Ascending aorta (tissue), 2 donors: ENCODE data around the gene COG5. TPM values are rescaled to one million over a fixed set of nuclear protein-coding genes. Genes with fewer than 3 reads are reported as not detected.
A peak's percentile ranks its signal among the peaks of the same experiment; 100 is the strongest.

Experiments used
- DNase-seq, 2 donors: peaks; one replicate each; pipeline ENCODE4 v3.0.0-alpha.2; 2019; ENCODE audit warnings: low spot score in 2 of 2
- H3K27ac ChIP-seq, 2 donors: fragments of 200-600 bp; sonication (generic); one replicate each; pipeline ENCODE4 v1.5.1; 2016 to 2017; ENCODE audit warnings: mild to moderate bottlenecking in 1 of 2
- H3K27me3 ChIP-seq: fragments of 200-600 bp; sonication (generic); one replicate; pipeline ENCODE4 v1.5.1; 2017
- H3K36me3 ChIP-seq, 2 donors: fragments of 200-600 bp; sonication (generic); one replicate each; pipeline ENCODE4 v1.5.1; 2016
- H3K4me1 ChIP-seq, 2 donors: fragments of 200-600 bp; sonication (generic); one replicate each; pipeline ENCODE4 v1.5.1; 2016 to 2017; ENCODE audit warnings: mild to moderate bottlenecking in 1 of 2
- H3K4me3 ChIP-seq, 2 donors: fragments of 200-600 bp; sonication (generic); one replicate each; pipeline ENCODE4 v1.5.1; 2016 to 2017; ENCODE audit warnings: mild to moderate bottlenecking in 1 of 2
- H3K9me3 ChIP-seq, 2 donors: fragments of 200-600 bp; sonication (generic); one replicate each; pipeline ENCODE4 v1.5.1; 2016
- CTCF ChIP-seq, 3 experiments: fragments of 200-600 bp in 2 of 3; fragments of 450-650 bp in 1 of 3; sonication (generic) in 2 of 3; IDR thresholded peaks; one replicate each; pipeline ENCODE4 v1.5.1; 2016 to 2019; ENCODE audit warnings: antibody characterized with exemption in 3 of 3, mild to moderate bottlenecking in 1 of 3, moderate library complexity in 1 of 3
- intact Hi-C: fragments of 100-400 bp; cut with DNase I; formaldehyde crosslinking; loops from one replicate; pipeline ENCODE4 v1.15.1; 2023
- total RNA-seq: library from RNA; depleted of rRNA; stranded (reverse); fragments of >200 nt; gene quantifications from one replicate; pipeline ENCODE4 v1.1.0, GENCODE V29; 2016

The COG5 gene
- total RNA-seq, 1 donor from 2014 or later, result 16.8 TPM

GRCh38 chr7:107208563-107208962 lies 355.2 kb downstream of the COG5 start:
- DNase-seq, result no peak
- H3K27me3 ChIP-seq, result no peaks in the 10 kb centered on the region
- no peaks in the 10 kb centered on the region for H3K9me3 ChIP-seq
- peaks cover 18 to 47% of the 10 kb centered on the region in 2 donors for H3K36me3 ChIP-seq
- no peak for TF ChIP-seq CTCF (IDR thresholded peaks at IDR 0.05)
- H3K4me3 ChIP-seq, result no peak overlapping the region
- H3K4me1 ChIP-seq, result peaks cover 4 to 13% of the 10 kb centered on the region in 2 donors
- peak overlapping the region; percentile 57 to 67 for H3K27ac ChIP-seq
- intact Hi-C loops, result loop anchor here (10.0 kb wide), 1 partner anchor 516 kb away; no protein-coding TSS in a partner anchor

DNA sequence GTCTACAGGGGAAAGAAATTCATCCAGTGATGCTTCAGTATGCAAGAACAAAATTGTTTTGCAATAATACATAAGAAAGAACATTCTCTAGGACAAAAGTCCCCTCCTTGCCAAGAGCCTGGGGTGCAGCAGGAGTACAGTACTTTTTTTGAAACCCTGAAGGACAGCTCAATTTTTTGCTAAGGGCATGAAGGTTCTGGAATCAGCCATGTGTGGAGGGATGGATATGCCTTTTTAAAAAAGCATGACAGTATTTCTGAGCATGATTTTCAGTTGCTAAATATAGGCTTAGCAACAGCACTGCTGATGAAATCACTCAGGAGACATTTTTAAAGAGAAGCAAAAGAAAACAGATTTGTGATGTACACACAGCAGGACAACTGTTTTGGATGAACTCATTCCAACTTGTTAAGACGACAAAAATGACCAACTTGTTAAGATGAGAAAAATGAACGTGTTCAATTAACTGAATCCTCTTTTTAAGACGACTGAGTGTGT lies 355.6 kb downstream of the COG5 start:
- DNase-seq, result no peak
- no peak for TF ChIP-seq CTCF (IDR thresholded peaks at IDR 0.05)
- no peaks in the 10 kb centered on the region for H3K9me3 ChIP-seq
- peak overlapping the region; percentile 57 to 67 for H3K27ac ChIP-seq
- intact Hi-C loops, result loop anchor here (10.0 kb wide), 1 partner anchor 517 kb away; no protein-coding TSS in a partner anchor
- peaks cover 4 to 13% of the 10 kb centered on the region in 2 donors for H3K4me1 ChIP-seq
- H3K27me3 ChIP-seq, result no peaks in the 10 kb centered on the region
- no peak overlapping the region for H3K4me3 ChIP-seq
- peaks cover 22 to 50% of the 10 kb centered on the region in 2 donors for H3K36me3 ChIP-seq

DNA sequence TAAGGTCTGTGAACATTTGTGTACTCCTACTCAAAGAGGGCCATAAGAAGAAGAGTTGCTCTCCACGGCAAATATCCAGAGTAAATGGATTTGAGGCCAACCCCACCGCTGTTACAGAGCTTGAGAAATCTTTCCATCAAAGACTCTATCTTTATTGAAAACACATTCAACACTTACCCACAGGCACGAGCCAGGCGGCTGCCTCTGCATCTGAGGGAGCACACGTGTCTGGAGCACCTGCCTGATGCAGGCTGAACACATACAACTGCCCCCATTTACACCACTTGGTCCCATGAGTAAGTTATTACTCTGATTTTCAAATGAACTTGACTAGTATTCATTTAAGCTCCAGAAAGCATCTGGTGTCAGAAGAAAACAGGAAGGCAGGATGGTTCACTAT lies 356.3 kb downstream of the COG5 start:
- no peak overlapping the region for H3K4me3 ChIP-seq
- intact Hi-C loops, result loop anchor here (10.0 kb wide), 1 partner anchor 517 kb away; no protein-coding TSS in a partner anchor
- no peak for TF ChIP-seq CTCF (IDR thresholded peaks at IDR 0.05)
- H3K27ac ChIP-seq, result peak overlapping the region; percentile 57 to 67
- H3K36me3 ChIP-seq, result peaks cover 28 to 56% of the 10 kb centered on the region in 2 donors
- no peaks in the 10 kb centered on the region for H3K9me3 ChIP-seq
- no peaks in the 10 kb centered on the region for H3K27me3 ChIP-seq
- no peak for DNase-seq
- H3K4me1 ChIP-seq, result peaks cover 4 to 13% of the 10 kb centered on the region in 2 donors

- no peak overlapping the region for H3K4me3 ChIP-seq
- no peaks in the 10 kb centered on the region for H3K9me3 ChIP-seq
- no peak for TF ChIP-seq CTCF (IDR thresholded peaks at IDR 0.05)
- no peak for DNase-seq
- peaks cover 4 to 13% of the 10 kb centered on the region in 2 donors for H3K4me1 ChIP-seq
- H3K36me3 ChIP-seq, result peaks cover 35 to 64% of the 10 kb centered on the region in 2 donors
- H3K27me3 ChIP-seq, result no peaks in the 10 kb centered on the region
- peak overlapping the region in 1 of 2 donors; percentile 57 for H3K27ac ChIP-seq
- intact Hi-C loops, result loop anchor here (10.0 kb wide), 1 partner anchor 518 kb away; no protein-coding TSS in a partner anchor
Measured at GRCh38 chr7:107206706-107207105, 357.0 kb downstream of the COG5 start.

- Histone ChIP-seq H3K4me1 (peaks cover 4 to 13% of the 10 kb centered on the region in 2 donors), H3K27ac (no peak overlapping the region), H3K27me3 (no peaks in the 10 kb centered on the region), H3K36me3 (peaks cover 40 to 69% of the 10 kb centered on the region in 2 donors), H3K4me3 (no peak overlapping the region), H3K9me3 (no peaks in the 10 kb centered on the region)
- TF ChIP-seq CTCF (IDR thresholded peaks at IDR 0.05), result no peak
- DNase-seq, result no peak
- intact Hi-C loops, result loop anchor here (10.0 kb wide), 1 partner anchor 519 kb away; no protein-coding TSS in a partner anchor
Measured at GRCh38 chr7:107206136-107206535, 357.6 kb downstream of the COG5 start.
